ENCODE measurements around the gene COX20.

The COX20 gene

GRCh38 chr1:244835276-244836134 is at the start of gene COX20:
COX20 (plus strand) TSS chr1:244835658; CDS start chr1:244835715, 57 bp downstream.
- TF ChIP-seq GATA3 (IDR thresholded peaks at IDR 0.05; ENCODE audit: low read depth, low read length), result no peak
- no peak; the same call in 1 of the 2 replicates for TF ChIP-seq GATA2 (IDR thresholded peaks at IDR 0.05; ENCODE audit: low read depth, low read length)

GRCh38 chr1:244788493-244789275 is 46.8 kb upstream of the COX20 start:
- TF ChIP-seq GATA3 (IDR thresholded peaks at IDR 0.05; ENCODE audit: low read depth, low read length) (no peak), GATA2 (IDR thresholded peaks at IDR 0.05; ENCODE audit: low read depth, low read length) (no peak)

GRCh38 chr1:244789276-244789580 is 46.2 kb upstream of the COX20 start:
- TF ChIP-seq GATA3 (IDR thresholded peaks at IDR 0.05; ENCODE audit: low read depth, low read length), result no peak
- no peak for TF ChIP-seq GATA2 (IDR thresholded peaks at IDR 0.05; ENCODE audit: low read depth, low read length)

GRCh38 chr1:244789731-244790130 is 45.7 kb upstream of the COX20 start:
- TF ChIP-seq GATA2 (IDR thresholded peaks at IDR 0.05; ENCODE audit: low read depth, low read length), result no peak
- no peak for TF ChIP-seq GATA3 (IDR thresholded peaks at IDR 0.05; ENCODE audit: low read depth, low read length)

- no peak for TF ChIP-seq GATA2 (IDR thresholded peaks at IDR 0.05; ENCODE audit: low read depth, low read length)
- TF ChIP-seq GATA3 (IDR thresholded peaks at IDR 0.05; ENCODE audit: low read depth, low read length), result no peak
Observed at GRCh38 chr1:244791061-244791460, 44.4 kb upstream of the COX20 start.

- no peak for TF ChIP-seq GATA2 (IDR thresholded peaks at IDR 0.05; ENCODE audit: low read depth, low read length)
- no peak for TF ChIP-seq GATA3 (IDR thresholded peaks at IDR 0.05; ENCODE audit: low read depth, low read length)
Observed at GRCh38 chr1:244792188-244792850, 43.1 kb upstream of the COX20 start.

- TF ChIP-seq GATA2 (IDR thresholded peaks at IDR 0.05; ENCODE audit: low read depth, low read length) (no peak), GATA3 (IDR thresholded peaks at IDR 0.05; ENCODE audit: low read depth, low read length) (no peak)
Observed at GRCh38 chr1:244794071-244794470, 41.4 kb upstream of the COX20 start.

- TF ChIP-seq GATA2 (IDR thresholded peaks at IDR 0.05; ENCODE audit: low read depth, low read length) (no peak), GATA3 (IDR thresholded peaks at IDR 0.05; ENCODE audit: low read depth, low read length) (no peak)
Observed at GRCh38 chr1:244796719-244797406, 38.6 kb upstream of the COX20 start.

GRCh38 chr1:244800821-244801220 is 34.6 kb upstream of the COX20 start:
- no peak for TF ChIP-seq GATA3 (IDR thresholded peaks at IDR 0.05; ENCODE audit: low read depth, low read length)
- TF ChIP-seq GATA2 (IDR thresholded peaks at IDR 0.05; ENCODE audit: low read depth, low read length), result no peak

GRCh38 chr1:244801246-244801645 is 34.2 kb upstream of the COX20 start:
- TF ChIP-seq GATA2 (IDR thresholded peaks at IDR 0.05; ENCODE audit: low read depth, low read length) (no peak), GATA3 (IDR thresholded peaks at IDR 0.05; ENCODE audit: low read depth, low read length) (no peak)

- TF ChIP-seq GATA2 (IDR thresholded peaks at IDR 0.05; ENCODE audit: low read depth, low read length) (no peak), GATA3 (IDR thresholded peaks at IDR 0.05; ENCODE audit: low read depth, low read length) (no peak)
Observed at GRCh38 chr1:244802041-244802440, 33.4 kb upstream of the COX20 start.

- TF ChIP-seq GATA2 (IDR thresholded peaks at IDR 0.05; ENCODE audit: low read depth, low read length) (no peak), GATA3 (IDR thresholded peaks at IDR 0.05; ENCODE audit: low read depth, low read length) (no peak)
Observed at GRCh38 chr1:244802556-244803239, 32.8 kb upstream of the COX20 start.

- TF ChIP-seq GATA2 (IDR thresholded peaks at IDR 0.05; ENCODE audit: low read depth, low read length) (no peak), GATA3 (IDR thresholded peaks at IDR 0.05; ENCODE audit: low read depth, low read length) (no peak)
Observed at GRCh38 chr1:244804841-244805240, 30.6 kb upstream of the COX20 start.
